Esophagus (tissue), 2 donors: ENCODE results near the gene NFASC. TPM values are rescaled to one million over a fixed set of nuclear protein-coding genes. Genes with fewer than 3 reads are reported as not detected.

Source experiments
- H3K27ac ChIP-seq, 2 donors: one replicate each; pipeline ENCODE4 v1.5.1; 2013; ENCODE audit warnings: low read depth in 2 of 2, mild to moderate bottlenecking in 2 of 2, inconsistent platforms in 1 of 2, low read length in 1 of 2, moderate library complexity in 1 of 2
- H3K27me3 ChIP-seq, 2 donors: one replicate each; pipeline ENCODE4 v1.6.1; 2013; ENCODE audit warnings: low read length in 2 of 2, control low read depth in 1 of 2, mild to moderate bottlenecking in 1 of 2; ENCODE audit not compliant: insufficient read depth in 2 of 2, control insufficient read depth in 1 of 2
- H3K36me3 ChIP-seq, 2 donors: one replicate each; pipeline ENCODE4 v1.6.1; 2013; ENCODE audit warnings: low read length in 1 of 2; ENCODE audit not compliant: control insufficient read depth in 2 of 2, insufficient read depth in 2 of 2
- H3K4me1 ChIP-seq, 2 donors: one replicate each; pipeline ENCODE4 v1.6.1; 2013; ENCODE audit warnings: low read length in 1 of 2; ENCODE audit not compliant: control insufficient read depth in 2 of 2, insufficient read depth in 2 of 2
- H3K4me3 ChIP-seq, 2 donors: one replicate each; pipeline ENCODE4 v1.5.1; 2013; ENCODE audit warnings: low read length in 2 of 2, mild to moderate bottlenecking in 2 of 2, low read depth in 1 of 2, moderate library complexity in 1 of 2
- H3K9me3 ChIP-seq, 2 donors: one replicate each; pipeline ENCODE4 v1.6.1; 2013; ENCODE audit warnings: mild to moderate bottlenecking in 2 of 2, low read depth in 1 of 2, low read length in 1 of 2, moderate library complexity in 1 of 2; ENCODE audit not compliant: control insufficient read depth in 2 of 2, insufficient read depth in 1 of 2
- WGBS, 2 donors: extraction: QIAGEN DNeasy Blood & Tissue Kit; methylation state at CpG; one replicate each; pipeline ENCODE4 v1.1.7; 2013; 5-methylcytosine and 5-hydroxymethylcytosine counted together
- polyA plus RNA-seq, 2 donors: library from polyadenylated mRNA; stranded (reverse); fragments of 200-250 nt; gene quantifications; one replicate each; pipeline ENCODE4 v1.2.3, GENCODE V29; 2013
- donor health status: healthy with polysubstance abuse.
- donor health status: Bipolar disorder and iron deficiency.

The NFASC gene
- polyA plus RNA-seq, 2 donors: 6.0 to 10.6 TPM

- Histone ChIP-seq H3K27me3 (no peaks in the 10 kb centered on the region), H3K27ac (no peak overlapping the region), H3K9me3 (no peaks in the 10 kb centered on the region), H3K4me1 (no peaks in the 10 kb centered on the region), H3K4me3 (no peak overlapping the region), H3K36me3 (no peaks in the 10 kb centered on the region)
- WGBS, 2 donors: 84 to 85% methylated on average over 39 to 42 of the region's 42 CpGs
Measured at GRCh38 chr1:205069371-205070125, 198.9 kb downstream of the NFASC start.

- H3K4me1 ChIP-seq: no peaks in the 10 kb centered on the region
- no peaks in the 10 kb centered on the region for H3K36me3 ChIP-seq
- no peak overlapping the region for H3K27ac ChIP-seq
- 88 to 92% methylated on average over 1 to 2 of the region's 2 CpGs for WGBS, 2 donors
- no peak overlapping the region for H3K4me3 ChIP-seq
- H3K9me3 ChIP-seq: no peaks in the 10 kb centered on the region
- H3K27me3 ChIP-seq: no peaks in the 10 kb centered on the region
Measured at GRCh38 chr1:205071028-205071409, 200.4 kb downstream of the NFASC start.

- Histone ChIP-seq H3K27me3 (no peaks in the 10 kb centered on the region), H3K4me1 (no peaks in the 10 kb centered on the region), H3K4me3 (no peak overlapping the region), H3K36me3 (no peaks in the 10 kb centered on the region), H3K9me3 (no peaks in the 10 kb centered on the region), H3K27ac (no peak overlapping the region)
- 83 to 88% methylated on average over 12 of the region's 12 CpGs for WGBS, 2 donors
Measured at GRCh38 chr1:205071801-205072200, 201.1 kb downstream of the NFASC start.

- Histone ChIP-seq H3K27ac (no peak overlapping the region), H3K27me3 (no peaks in the 10 kb centered on the region), H3K36me3 (no peaks in the 10 kb centered on the region), H3K4me1 (no peaks in the 10 kb centered on the region), H3K4me3 (no peak overlapping the region), H3K9me3 (no peaks in the 10 kb centered on the region)
- WGBS, 2 donors: 76 to 86% methylated on average over 9 of the region's 9 CpGs
Measured at GRCh38 chr1:205072286-205072685, 201.6 kb downstream of the NFASC start.

Other genes with a start within 250 kb of the NFASC start
- gene LRRN2, start 185.1 kb upstream of the NFASC start, polyA plus RNA-seq: under 1 TPM; 0.65 to 0.88 TPM
- gene CNTN2, start 172.3 kb downstream of the NFASC start, polyA plus RNA-seq: under 1 TPM; 0.02 to 0.06 TPM
- 1 to 10 TPM; 1.0 to 1.8 TPM for gene TMEM81, start 213.6 kb downstream of the NFASC start, polyA plus RNA-seq